ENCODE measurements around the gene PTGIS. TPM values are rescaled to one million over a fixed set of nuclear protein-coding genes. Genes with fewer than 3 reads are reported as not detected.

The PTGIS gene
- total RNA-seq, 1 experiment from 2014 or later: 20.0 TPM

DNA sequence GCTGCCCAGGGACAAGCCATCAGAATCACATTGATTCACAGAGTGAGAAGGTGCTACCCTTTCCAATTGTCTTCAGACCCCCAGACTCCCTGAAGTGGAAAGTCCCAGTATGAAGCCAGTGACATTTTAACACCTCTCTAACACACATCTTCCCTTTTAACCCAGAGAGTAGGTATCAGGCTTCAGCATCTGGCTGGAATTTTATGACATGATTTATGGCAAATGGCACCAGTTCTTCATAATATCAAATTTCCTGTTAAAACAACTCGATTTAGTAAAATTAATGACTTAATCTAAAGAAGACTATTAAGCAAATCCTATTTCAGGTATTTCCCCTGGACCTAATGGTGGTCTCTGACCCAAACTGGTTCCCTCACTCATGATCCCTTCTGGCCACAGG lies 110.5 kb downstream of the PTGIS start:
- H2BK20ac ChIP-seq (ENCODE audit: low read depth, low read length, poor library complexity, severe bottlenecking): no peak overlapping the region
- peaks cover 1% of the 10 kb centered on the region; the same call in 1 of the 2 replicates for H3K27me3 Mint-ChIP-seq (ENCODE audit: low read depth)
- whole genome bisulfite sequencing (ENCODE audit: extremely low coverage, insufficient read length, low lambda C conversion rate): no CpG with 5 or more reads among the region's 1 CpG

More for the DNA sequence above, 110.5 kb downstream of the PTGIS start:
- H3K4me2 ChIP-seq (ENCODE audit: insufficient read depth, insufficient read length, low read length): no peak overlapping the region
- TF ChIP-seq CTCF (conservative IDR thresholded peaks at IDR 0.05): no peak
- H3K9me3 ChIP-seq (ENCODE audit: control insufficient read depth, low read depth, low read length): no peaks in the 10 kb centered on the region
- H4K20me1 ChIP-seq (ENCODE audit: control insufficient read depth, insufficient read depth, insufficient read length): no peaks in the 10 kb centered on the region
- no peak overlapping the region for H3K14ac ChIP-seq (ENCODE audit: insufficient read depth, low read length)
- no peak overlapping the region for H3K27ac Mint-ChIP-seq
- H3K9ac ChIP-seq (ENCODE audit: extremely low read depth, insufficient read length, low read length): no peak overlapping the region
- H2AFZ ChIP-seq (ENCODE audit: low read length): no peak overlapping the region
- H3K4me1 Mint-ChIP-seq: no peaks in the 10 kb centered on the region
- H3K4ac ChIP-seq (ENCODE audit: low read depth, low read length): no peak overlapping the region
- no peak overlapping the region for H2BK5ac ChIP-seq (ENCODE audit: insufficient read length, low read length)
- no peaks in the 10 kb centered on the region for H3K9me3 Mint-ChIP-seq
- no peak overlapping the region for H4K5ac ChIP-seq (ENCODE audit: insufficient read length, low read depth, low read length)
- no peak overlapping the region for H2AK5ac ChIP-seq (ENCODE audit: insufficient read length, low read length)
- H3K27ac ChIP-seq (ENCODE audit: insufficient read length, low read depth, low read length): no peak overlapping the region
- H3K27me3 ChIP-seq (ENCODE audit: insufficient read depth, low read length): no peaks in the 10 kb centered on the region
- H3K79me2 ChIP-seq (ENCODE audit: insufficient read depth, low read length): no peaks in the 10 kb centered on the region
- no peaks in the 10 kb centered on the region for H3K36me3 Mint-ChIP-seq (ENCODE audit: insufficient read depth in 1 of 3, low read depth in 3 of 3)
- H4K8ac ChIP-seq (replicated peaks; ENCODE audit: insufficient read length, low read depth, low read length): no peak overlapping the region
- H3K23me2 ChIP-seq (ENCODE audit: insufficient read length, low read depth, low read length, poor library complexity, severe bottlenecking): no peaks in the 10 kb centered on the region
- no peak overlapping the region for H2BK120ac ChIP-seq (ENCODE audit: low read depth, low read length, poor library complexity, severe bottlenecking)
- no peak overlapping the region for H2BK15ac ChIP-seq (ENCODE audit: low read depth, low read length)
- no peak overlapping the region for H3K18ac ChIP-seq (ENCODE audit: insufficient read length, low read depth, low read length)
- H3T11ph ChIP-seq (ENCODE audit: low read length): no peak overlapping the region
- no peak overlapping the region for H3K23ac ChIP-seq (ENCODE audit: insufficient read length, low read depth, low read length)
- no peaks in the 10 kb centered on the region for H3K4me1 ChIP-seq (ENCODE audit: insufficient read depth, low read length)
- no peak overlapping the region for H3K56ac ChIP-seq (ENCODE audit: insufficient read length, low read depth, low read length)
- DNase-seq: no peak
- no peak overlapping the region for H2BK12ac ChIP-seq (ENCODE audit: insufficient read length, low read depth, low read length)
- no peak overlapping the region for H3K4me3 Mint-ChIP-seq
- no peaks in the 10 kb centered on the region for H3K79me1 ChIP-seq (ENCODE audit: insufficient read depth, low read depth, low read length, poor library complexity, severe bottlenecking)
- no peak overlapping the region for H4K91ac ChIP-seq (ENCODE audit: insufficient read length, low read depth, low read length)

Measured in H9 (cell line).